ENCODE results near the gene CERS4.

CERS4 gene

GRCh38 chr19:8208922-8209461, at the start of gene CERS4:
TSS of gene CERS4 (plus strand) at chr19:8209370. CDS start at chr19:8251077, 41,707 bp downstream.
- peaks cover 44% of the 10 kb centered on the region for H3K4me1 ChIP-seq (ENCODE audit: control insufficient read depth, insufficient read depth, low read length)
- no peaks in the 10 kb centered on the region for H3K9me3 ChIP-seq (ENCODE audit: control insufficient read depth, insufficient read depth, low read depth, low read length)
- peak within 1 kb of the TSS; percentile 98 for H3K27ac ChIP-seq (ENCODE audit: low read depth, low read length)
- peaks cover 20% of the 10 kb centered on the region for H3K36me3 ChIP-seq (ENCODE audit: control insufficient read depth, insufficient read depth, low read length)
- H3K9ac ChIP-seq (ENCODE audit: low read length): peak within 1 kb of the TSS; percentile 94
- no peaks in the 10 kb centered on the region for H3K27me3 ChIP-seq (ENCODE audit: control insufficient read depth, insufficient read depth, low read length)
- H3K4me3 ChIP-seq (ENCODE audit: low read depth, low read length): peak within 1 kb of the TSS; percentile 98

- Histone ChIP-seq H3K4me1 (ENCODE audit: control insufficient read depth, insufficient read depth, low read length) (peaks cover 11% of the 10 kb centered on the region), H3K27ac (ENCODE audit: low read depth, low read length) (peak overlapping the region; percentile 61; the same call in 1 of the 2 replicates), H3K4me3 (ENCODE audit: low read depth, low read length) (no peak overlapping the region), H3K27me3 (ENCODE audit: control insufficient read depth, insufficient read depth, low read length) (no peaks in the 10 kb centered on the region), H3K9me3 (ENCODE audit: control insufficient read depth, insufficient read depth, low read depth, low read length) (no peaks in the 10 kb centered on the region), H3K36me3 (ENCODE audit: control insufficient read depth, insufficient read depth, low read length) (no peaks in the 10 kb centered on the region), H3K9ac (ENCODE audit: low read length) (peak overlapping the region; percentile 58)
Measured at GRCh38 chr19:8161135-8161646, 48.0 kb upstream of the CERS4 start.

GRCh38 chr19:8163759-8164158, 45.4 kb upstream of the CERS4 start:
- Histone ChIP-seq H3K36me3 (ENCODE audit: control insufficient read depth, insufficient read depth, low read length) (no peaks in the 10 kb centered on the region), H3K27ac (ENCODE audit: low read depth, low read length) (0 out of 2 replicates have a peak overlapping the region, but pooled peaks have one; percentile 66), H3K4me1 (ENCODE audit: control insufficient read depth, insufficient read depth, low read length) (peaks cover 11% of the 10 kb centered on the region), H3K27me3 (ENCODE audit: control insufficient read depth, insufficient read depth, low read length) (no peaks in the 10 kb centered on the region), H3K9ac (ENCODE audit: low read length) (peak overlapping the region; percentile 47), H3K9me3 (ENCODE audit: control insufficient read depth, insufficient read depth, low read depth, low read length) (no peaks in the 10 kb centered on the region), H3K4me3 (ENCODE audit: low read depth, low read length) (no peak overlapping the region)

- Histone ChIP-seq H3K4me1 (ENCODE audit: control insufficient read depth, insufficient read depth, low read length) (peaks cover 8% of the 10 kb centered on the region; the same call in 1 of the 2 replicates), H3K27ac (ENCODE audit: low read depth, low read length) (no peak overlapping the region), H3K9me3 (ENCODE audit: control insufficient read depth, insufficient read depth, low read depth, low read length) (no peaks in the 10 kb centered on the region), H3K36me3 (ENCODE audit: control insufficient read depth, insufficient read depth, low read length) (no peaks in the 10 kb centered on the region), H3K9ac (ENCODE audit: low read length) (no peak overlapping the region), H3K27me3 (ENCODE audit: control insufficient read depth, insufficient read depth, low read length) (no peaks in the 10 kb centered on the region), H3K4me3 (ENCODE audit: low read depth, low read length) (no peak overlapping the region)
Measured at GRCh38 chr19:8167985-8168384, 41.2 kb upstream of the CERS4 start.

- no peaks in the 10 kb centered on the region for H3K9me3 ChIP-seq (ENCODE audit: control insufficient read depth, insufficient read depth, low read depth, low read length)
- no peak overlapping the region for H3K27ac ChIP-seq (ENCODE audit: low read depth, low read length)
- no peaks in the 10 kb centered on the region for H3K27me3 ChIP-seq (ENCODE audit: control insufficient read depth, insufficient read depth, low read length)
Measured at GRCh38 chr19:8168537-8168936, 40.6 kb upstream of the CERS4 start.

GRCh38 chr19:8174706-8175105, 34.5 kb upstream of the CERS4 start:
- Histone ChIP-seq H3K4me1 (ENCODE audit: control insufficient read depth, insufficient read depth, low read length) (no peaks in the 10 kb centered on the region), H3K4me3 (ENCODE audit: low read depth, low read length) (no peak overlapping the region), H3K27me3 (ENCODE audit: control insufficient read depth, insufficient read depth, low read length) (no peaks in the 10 kb centered on the region), H3K9ac (ENCODE audit: low read length) (no peak overlapping the region), H3K9me3 (ENCODE audit: control insufficient read depth, insufficient read depth, low read depth, low read length) (no peaks in the 10 kb centered on the region), H3K36me3 (ENCODE audit: control insufficient read depth, insufficient read depth, low read length) (no peaks in the 10 kb centered on the region), H3K27ac (ENCODE audit: low read depth, low read length) (no peak overlapping the region)

More at GRCh38 chr19:8168537-8168936, 40.6 kb upstream of the CERS4 start:
- Histone ChIP-seq H3K36me3 (ENCODE audit: control insufficient read depth, insufficient read depth, low read length) (no peaks in the 10 kb centered on the region), H3K9ac (ENCODE audit: low read length) (no peak overlapping the region), H3K4me3 (ENCODE audit: low read depth, low read length) (no peak overlapping the region), H3K4me1 (ENCODE audit: control insufficient read depth, insufficient read depth, low read length) (peaks cover 6% of the 10 kb centered on the region; the same call in 1 of the 2 replicates)

- H3K4me1 ChIP-seq (ENCODE audit: control insufficient read depth, insufficient read depth, low read length): no peaks in the 10 kb centered on the region
- no peak overlapping the region for H3K27ac ChIP-seq (ENCODE audit: low read depth, low read length)
- no peaks in the 10 kb centered on the region for H3K9me3 ChIP-seq (ENCODE audit: control insufficient read depth, insufficient read depth, low read depth, low read length)
- no peaks in the 10 kb centered on the region for H3K27me3 ChIP-seq (ENCODE audit: control insufficient read depth, insufficient read depth, low read length)
- H3K9ac ChIP-seq (ENCODE audit: low read length): no peak overlapping the region
- no peaks in the 10 kb centered on the region for H3K36me3 ChIP-seq (ENCODE audit: control insufficient read depth, insufficient read depth, low read length)
- no peak overlapping the region for H3K4me3 ChIP-seq (ENCODE audit: low read depth, low read length)
Measured at GRCh38 chr19:8180018-8180417, 29.2 kb upstream of the CERS4 start.

- H3K4me3 ChIP-seq (ENCODE audit: low read depth, low read length): no peak overlapping the region
- no peak overlapping the region for H3K27ac ChIP-seq (ENCODE audit: low read depth, low read length)
- H3K4me1 ChIP-seq (ENCODE audit: control insufficient read depth, insufficient read depth, low read length): no peaks in the 10 kb centered on the region
- H3K27me3 ChIP-seq (ENCODE audit: control insufficient read depth, insufficient read depth, low read length): no peaks in the 10 kb centered on the region
- no peaks in the 10 kb centered on the region for H3K9me3 ChIP-seq (ENCODE audit: control insufficient read depth, insufficient read depth, low read depth, low read length)
- no peak overlapping the region for H3K9ac ChIP-seq (ENCODE audit: low read length)
- H3K36me3 ChIP-seq (ENCODE audit: control insufficient read depth, insufficient read depth, low read length): no peaks in the 10 kb centered on the region
Measured at GRCh38 chr19:8184274-8184673, 24.9 kb upstream of the CERS4 start.

GRCh38 chr19:8185343-8186068, 23.7 kb upstream of the CERS4 start:
- Histone ChIP-seq H3K27ac (ENCODE audit: low read depth, low read length) (no peak overlapping the region), H3K27me3 (ENCODE audit: control insufficient read depth, insufficient read depth, low read length) (no peaks in the 10 kb centered on the region)

GRCh38 chr19:8192221-8192820, 16.8 kb upstream of the CERS4 start:
- Histone ChIP-seq H3K27ac (ENCODE audit: low read depth, low read length) (no peak overlapping the region), H3K27me3 (ENCODE audit: control insufficient read depth, insufficient read depth, low read length) (no peaks in the 10 kb centered on the region), H3K4me3 (ENCODE audit: low read depth, low read length) (no peak overlapping the region), H3K9me3 (ENCODE audit: control insufficient read depth, insufficient read depth, low read depth, low read length) (no peaks in the 10 kb centered on the region), H3K36me3 (ENCODE audit: control insufficient read depth, insufficient read depth, low read length) (no peaks in the 10 kb centered on the region), H3K4me1 (ENCODE audit: control insufficient read depth, insufficient read depth, low read length) (peaks cover 25% of the 10 kb centered on the region), H3K9ac (ENCODE audit: low read length) (no peak overlapping the region)

More at GRCh38 chr19:8185343-8186068, 23.7 kb upstream of the CERS4 start:
- no peaks in the 10 kb centered on the region for H3K36me3 ChIP-seq (ENCODE audit: control insufficient read depth, insufficient read depth, low read length)
- H3K4me3 ChIP-seq (ENCODE audit: low read depth, low read length): no peak overlapping the region
- no peak overlapping the region for H3K9ac ChIP-seq (ENCODE audit: low read length)
- no peaks in the 10 kb centered on the region for H3K4me1 ChIP-seq (ENCODE audit: control insufficient read depth, insufficient read depth, low read length)
- no peaks in the 10 kb centered on the region for H3K9me3 ChIP-seq (ENCODE audit: control insufficient read depth, insufficient read depth, low read depth, low read length)
